ENCODE data around the gene MVD.

The MVD gene

DNA sequence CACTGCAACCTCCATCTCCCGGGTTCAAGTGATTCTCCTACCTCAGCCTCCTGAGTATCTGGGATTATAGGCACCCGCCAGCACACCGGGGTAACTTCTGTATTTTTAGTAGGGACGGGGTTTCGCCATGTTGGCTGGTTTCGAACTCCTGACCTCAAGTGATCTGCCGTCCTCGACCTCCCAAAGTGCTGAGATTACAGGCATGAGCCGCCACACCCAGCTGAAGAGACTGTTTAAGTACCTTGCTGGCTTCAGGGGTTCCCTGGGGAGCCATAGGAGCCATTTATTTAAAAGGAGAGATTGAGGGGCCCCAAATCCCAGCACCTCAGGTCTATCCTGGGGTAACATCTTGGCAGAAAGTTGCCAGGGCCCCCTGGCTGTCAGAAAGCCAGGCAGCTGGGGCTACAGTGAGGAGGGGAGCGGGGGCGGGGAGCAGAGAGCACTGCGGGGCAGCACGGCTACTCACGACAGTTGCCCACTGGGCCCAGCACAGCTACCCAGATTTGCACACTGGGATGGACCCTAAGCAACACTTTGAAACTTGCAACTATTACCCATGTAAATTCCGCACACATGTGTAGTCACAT is 21.8 kb upstream of the MVD start:
- TF ChIP-seq FOXP2 (optimal IDR thresholded peaks at IDR 0.05; ENCODE audit: borderline replicate concordance, extremely low read depth, extremely low read length, insufficient read depth) (no peak), SIN3A (IDR thresholded peaks at IDR 0.05; ENCODE audit: borderline replicate concordance, insufficient read depth, low read length) (no peak), POLR2AphosphoS5 (IDR thresholded peaks at IDR 0.05; ENCODE audit: low read depth, low read length) (no peak), TAF1 (IDR thresholded peaks at IDR 0.05; ENCODE audit: borderline replicate concordance, insufficient read depth, low read length) (no peak)
- TF ChIP-seq, protein P1, sequence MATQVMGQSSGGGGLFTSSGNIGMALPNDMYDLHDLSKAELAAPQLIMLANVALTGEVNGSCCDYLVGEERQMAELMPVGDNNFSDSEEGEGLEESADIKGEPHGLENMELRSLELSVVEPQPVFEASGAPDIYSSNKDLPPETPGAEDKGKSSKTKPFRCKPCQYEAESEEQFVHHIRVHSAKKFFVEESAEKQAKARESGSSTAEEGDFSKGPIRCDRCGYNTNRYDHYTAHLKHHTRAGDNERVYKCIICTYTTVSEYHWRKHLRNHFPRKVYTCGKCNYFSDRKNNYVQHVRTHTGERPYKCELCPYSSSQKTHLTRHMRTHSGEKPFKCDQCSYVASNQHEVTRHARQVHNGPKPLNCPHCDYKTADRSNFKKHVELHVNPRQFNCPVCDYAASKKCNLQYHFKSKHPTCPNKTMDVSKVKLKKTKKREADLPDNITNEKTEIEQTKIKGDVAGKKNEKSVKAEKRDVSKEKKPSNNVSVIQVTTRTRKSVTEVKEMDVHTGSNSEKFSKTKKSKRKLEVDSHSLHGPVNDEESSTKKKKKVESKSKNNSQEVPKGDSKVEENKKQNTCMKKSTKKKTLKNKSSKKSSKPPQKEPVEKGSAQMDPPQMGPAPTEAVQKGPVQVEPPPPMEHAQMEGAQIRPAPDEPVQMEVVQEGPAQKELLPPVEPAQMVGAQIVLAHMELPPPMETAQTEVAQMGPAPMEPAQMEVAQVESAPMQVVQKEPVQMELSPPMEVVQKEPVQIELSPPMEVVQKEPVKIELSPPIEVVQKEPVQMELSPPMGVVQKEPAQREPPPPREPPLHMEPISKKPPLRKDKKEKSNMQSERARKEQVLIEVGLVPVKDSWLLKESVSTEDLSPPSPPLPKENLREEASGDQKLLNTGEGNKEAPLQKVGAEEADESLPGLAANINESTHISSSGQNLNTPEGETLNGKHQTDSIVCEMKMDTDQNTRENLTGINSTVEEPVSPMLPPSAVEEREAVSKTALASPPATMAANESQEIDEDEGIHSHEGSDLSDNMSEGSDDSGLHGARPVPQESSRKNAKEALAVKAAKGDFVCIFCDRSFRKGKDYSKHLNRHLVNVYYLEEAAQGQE (IDR thresholded peaks at IDR 0.05; ENCODE audit: insufficient read depth in 1 of 2, low read depth in 2 of 2, low read length in 2 of 2): no peak

DNA sequence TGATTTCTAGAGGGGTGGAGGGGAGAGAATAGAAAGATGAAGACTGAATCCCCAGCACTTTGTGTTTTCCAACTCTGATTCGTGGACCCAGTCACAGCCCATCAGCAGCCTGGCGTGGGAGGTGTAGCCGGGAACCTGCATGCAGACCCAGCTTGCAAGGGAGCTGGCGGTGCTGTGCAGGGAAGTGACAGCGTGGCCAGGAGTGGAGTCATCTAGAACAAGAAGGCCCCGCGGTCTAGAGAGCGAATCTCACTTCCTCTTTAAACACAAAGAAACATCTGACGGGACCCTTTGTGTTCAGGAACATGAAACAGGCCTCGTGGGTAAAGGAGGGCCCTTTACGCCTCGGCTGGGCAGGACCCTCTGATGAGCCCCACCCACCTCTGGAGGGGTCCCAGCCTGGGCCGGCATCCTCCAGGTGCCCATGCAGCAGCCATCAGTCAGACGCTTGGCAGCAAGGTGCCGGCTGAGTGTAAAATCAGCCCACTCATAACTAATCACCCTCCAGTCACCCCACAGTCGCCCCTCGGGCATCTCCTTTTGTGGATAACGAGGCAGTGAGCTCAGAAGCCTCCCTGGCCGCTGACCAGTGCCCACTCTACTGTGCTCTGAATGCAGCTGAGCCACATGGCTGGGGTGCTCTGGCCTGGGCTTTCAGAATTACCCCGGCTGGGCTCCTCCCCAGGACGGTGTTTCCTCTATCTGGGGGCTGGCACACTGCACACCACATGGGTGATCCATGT is 19.0 kb upstream of the MVD start:
- no peak for TF ChIP-seq SIN3A (IDR thresholded peaks at IDR 0.05; ENCODE audit: borderline replicate concordance, insufficient read depth, low read length)
- no peak for TF ChIP-seq POLR2AphosphoS5 (IDR thresholded peaks at IDR 0.05; ENCODE audit: low read depth, low read length)
- TF ChIP-seq TAF1 (IDR thresholded peaks at IDR 0.05; ENCODE audit: borderline replicate concordance, insufficient read depth, low read length): no peak
- no peak for TF ChIP-seq FOXP2 (optimal IDR thresholded peaks at IDR 0.05; ENCODE audit: borderline replicate concordance, extremely low read depth, extremely low read length, insufficient read depth)
- TF ChIP-seq, protein P1 (IDR thresholded peaks at IDR 0.05; ENCODE audit: insufficient read depth in 1 of 2, low read depth in 2 of 2, low read length in 2 of 2): no peak

GRCh38 chr16:88681084-88681680 is 18.3 kb upstream of the MVD start:
- TF ChIP-seq TAF1 (IDR thresholded peaks at IDR 0.05; ENCODE audit: borderline replicate concordance, insufficient read depth, low read length): no peak
- no peak for TF ChIP-seq POLR2AphosphoS5 (IDR thresholded peaks at IDR 0.05; ENCODE audit: low read depth, low read length)
- TF ChIP-seq, protein P1 (IDR thresholded peaks at IDR 0.05; ENCODE audit: insufficient read depth in 1 of 2, low read depth in 2 of 2, low read length in 2 of 2): no peak
- TF ChIP-seq SIN3A (IDR thresholded peaks at IDR 0.05; ENCODE audit: borderline replicate concordance, insufficient read depth, low read length): no peak
- no peak for TF ChIP-seq FOXP2 (optimal IDR thresholded peaks at IDR 0.05; ENCODE audit: borderline replicate concordance, extremely low read depth, extremely low read length, insufficient read depth)

DNA sequence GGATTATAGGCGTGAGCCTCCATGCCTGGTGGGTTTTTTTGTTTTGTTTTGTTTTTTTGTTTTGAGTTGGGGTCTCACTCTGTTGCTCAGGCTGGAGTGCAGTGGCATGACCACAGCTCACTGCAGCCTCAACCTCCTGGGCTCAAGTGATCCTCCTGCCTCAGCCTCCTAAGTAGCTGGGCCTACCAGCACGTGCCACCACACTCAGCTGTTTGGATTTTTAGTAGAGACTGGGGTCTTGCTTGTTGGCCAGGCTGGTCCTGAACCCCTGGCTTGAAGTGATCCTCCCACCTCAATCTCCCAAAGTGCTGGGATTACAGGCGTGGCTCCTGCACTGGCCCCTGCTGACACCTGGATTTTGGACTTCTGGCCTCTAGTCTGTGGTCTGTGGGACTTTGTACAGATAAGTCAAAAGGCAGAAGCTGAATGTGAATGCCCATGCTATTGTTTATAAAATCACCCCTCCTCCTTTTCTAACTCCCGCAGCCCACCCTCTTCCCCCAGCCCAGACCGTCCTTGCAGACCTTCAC is 17.7 kb upstream of the MVD start:
- TF ChIP-seq FOXP2 (optimal IDR thresholded peaks at IDR 0.05; ENCODE audit: borderline replicate concordance, extremely low read depth, extremely low read length, insufficient read depth): no peak
- no peak for TF ChIP-seq POLR2AphosphoS5 (IDR thresholded peaks at IDR 0.05; ENCODE audit: low read depth, low read length)
- TF ChIP-seq TAF1 (IDR thresholded peaks at IDR 0.05; ENCODE audit: borderline replicate concordance, insufficient read depth, low read length): no peak
- TF ChIP-seq, protein P1 (IDR thresholded peaks at IDR 0.05; ENCODE audit: insufficient read depth in 1 of 2, low read depth in 2 of 2, low read length in 2 of 2): no peak
- no peak for TF ChIP-seq SIN3A (IDR thresholded peaks at IDR 0.05; ENCODE audit: borderline replicate concordance, insufficient read depth, low read length)
